ENCODE results near the gene SPX.
A peak's percentile ranks its signal among the peaks of the same experiment; 100 is the strongest.

SPX gene, protein sequence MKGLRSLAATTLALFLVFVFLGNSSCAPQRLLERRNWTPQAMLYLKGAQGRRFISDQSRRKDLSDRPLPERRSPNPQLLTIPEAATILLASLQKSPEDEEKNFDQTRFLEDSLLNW

DNA sequence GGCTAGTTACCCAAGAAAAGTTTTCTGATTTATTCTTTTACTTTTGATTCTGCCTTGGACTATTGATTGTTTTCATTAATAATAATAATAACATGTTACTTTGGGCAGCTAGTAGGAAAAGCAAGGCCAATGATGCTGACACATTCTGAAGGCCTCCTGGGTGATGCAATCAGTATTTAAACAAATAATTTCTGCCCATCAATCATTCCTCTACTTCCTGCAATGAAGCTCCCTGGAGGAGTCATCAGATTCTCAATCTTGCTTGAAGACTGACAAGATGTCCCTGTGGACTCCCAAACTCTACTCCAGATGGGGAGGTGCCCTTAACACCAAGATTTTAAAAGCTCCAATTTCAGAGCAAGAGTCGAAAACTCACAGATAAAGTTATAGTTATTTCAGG is at the start of gene SPX:
TSS of gene SPX (plus strand) at position 244 of the 400 bp plus-strand sequence. CDS start 177 bp downstream, outside the sequence.
- DNase-seq (ENCODE audit: low read depth) = no peak

DNA sequence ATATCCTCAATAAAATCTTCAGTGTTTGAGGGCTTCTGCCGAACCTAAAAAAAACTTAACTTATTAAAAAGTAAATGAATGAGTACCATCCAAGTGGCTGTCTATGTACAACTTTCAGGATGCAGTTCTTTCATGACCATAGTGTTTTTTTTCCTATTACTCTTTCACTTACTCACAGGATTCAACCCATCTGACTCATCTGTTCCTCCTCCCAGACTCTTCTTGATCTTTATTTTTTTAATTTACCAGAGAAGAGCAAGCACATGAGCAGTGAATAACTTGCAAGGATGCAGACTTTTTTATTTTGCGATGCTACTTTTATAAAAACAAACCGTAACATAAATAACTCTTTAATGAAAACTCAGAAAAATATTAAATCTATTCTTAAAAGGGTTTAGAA is 49.1 kb upstream of the SPX start:
- DNase-seq (ENCODE audit: low read depth) = no peak

DNA sequence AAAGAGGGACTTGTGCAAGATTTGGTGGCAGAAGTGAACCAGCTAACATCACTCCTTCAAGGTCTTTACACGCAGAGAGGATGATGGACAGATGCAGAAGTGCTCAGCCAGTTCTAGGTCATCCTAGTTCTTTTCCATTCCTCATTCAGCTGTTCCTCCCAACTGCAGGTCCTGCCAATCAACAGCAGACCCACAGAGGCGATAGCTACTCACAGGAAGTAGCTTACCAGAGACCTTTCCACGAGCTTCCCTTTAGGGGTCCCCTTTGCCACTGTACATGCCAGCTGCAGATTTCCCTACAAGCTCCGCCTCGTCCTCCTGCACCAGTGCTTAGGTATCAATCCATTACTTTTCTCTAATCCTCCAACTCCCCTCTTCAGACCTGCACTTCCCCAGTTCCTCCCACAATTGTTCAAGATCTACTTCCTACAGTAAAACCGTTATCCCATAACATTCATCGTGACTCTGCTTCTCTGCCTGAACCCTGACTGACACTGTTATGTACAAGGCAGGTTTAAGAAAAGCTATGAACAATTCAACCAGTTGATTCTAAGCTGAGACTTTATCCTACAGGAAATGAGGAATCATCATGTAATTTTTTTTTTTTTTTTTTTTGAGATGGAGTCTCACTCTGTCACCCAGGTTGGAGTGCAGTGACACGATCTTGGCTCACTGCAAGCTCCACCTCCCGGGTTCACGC is 47.2 kb upstream of the SPX start:
- no peak for DNase-seq (ENCODE audit: low read depth)

DNA sequence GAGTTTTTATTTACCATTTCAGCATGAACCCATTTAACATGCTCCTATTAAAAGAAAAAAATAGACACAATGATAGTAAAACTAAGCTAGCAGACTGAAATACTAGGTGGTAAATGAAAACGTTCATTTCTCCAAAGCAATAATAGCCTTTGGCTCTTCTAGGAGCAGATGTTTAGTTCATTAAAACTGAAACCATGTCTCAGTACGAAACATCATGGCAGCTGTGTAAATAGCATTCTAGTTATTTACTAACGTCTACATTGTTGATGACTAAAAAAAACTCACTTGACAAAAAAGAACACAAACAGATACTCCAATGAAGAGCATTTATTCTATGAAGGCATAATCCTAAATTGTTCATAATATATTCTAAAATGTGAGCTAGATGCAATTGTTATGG is 42.6 kb upstream of the SPX start:
- no peak for DNase-seq (ENCODE audit: low read depth)

DNA sequence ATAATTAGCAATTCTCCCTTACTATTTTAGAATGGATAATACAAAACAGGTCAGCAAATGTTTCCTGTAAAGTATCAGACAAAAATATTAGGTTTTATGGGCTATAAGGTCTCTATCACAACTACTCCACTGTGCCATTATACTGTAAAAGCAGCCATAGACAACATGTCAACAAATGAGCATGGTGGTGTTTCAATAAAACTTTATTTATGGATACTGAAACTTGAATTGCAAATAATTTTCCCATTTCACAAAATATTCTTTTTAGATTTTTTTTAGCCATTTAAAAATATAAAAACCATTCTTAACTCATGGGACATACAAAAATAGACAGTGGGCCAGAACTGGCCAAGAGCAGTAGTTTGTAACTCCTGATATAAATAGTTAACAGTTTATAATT is 40.1 kb upstream of the SPX start:
- no peak for DNase-seq (ENCODE audit: low read depth)

DNA sequence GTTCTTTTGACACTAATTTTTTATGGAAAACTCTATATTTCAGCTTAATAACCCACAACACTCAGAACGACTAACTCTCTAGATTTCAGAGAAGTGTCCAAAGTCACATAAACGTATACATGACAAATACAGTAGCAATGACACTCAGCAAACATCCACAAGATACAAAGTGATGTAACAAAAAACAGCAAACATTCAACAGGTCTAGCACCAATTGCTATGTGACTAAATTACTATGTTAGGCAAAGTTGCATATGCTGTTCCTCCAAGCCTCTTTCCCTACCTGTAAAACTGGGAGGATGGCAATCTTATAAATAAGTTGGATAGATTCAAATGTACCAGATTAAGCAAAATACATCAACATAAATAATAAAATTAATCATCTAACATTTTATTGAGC is 26.3 kb upstream of the SPX start:
- no peak for DNase-seq (ENCODE audit: low read depth)

DNA sequence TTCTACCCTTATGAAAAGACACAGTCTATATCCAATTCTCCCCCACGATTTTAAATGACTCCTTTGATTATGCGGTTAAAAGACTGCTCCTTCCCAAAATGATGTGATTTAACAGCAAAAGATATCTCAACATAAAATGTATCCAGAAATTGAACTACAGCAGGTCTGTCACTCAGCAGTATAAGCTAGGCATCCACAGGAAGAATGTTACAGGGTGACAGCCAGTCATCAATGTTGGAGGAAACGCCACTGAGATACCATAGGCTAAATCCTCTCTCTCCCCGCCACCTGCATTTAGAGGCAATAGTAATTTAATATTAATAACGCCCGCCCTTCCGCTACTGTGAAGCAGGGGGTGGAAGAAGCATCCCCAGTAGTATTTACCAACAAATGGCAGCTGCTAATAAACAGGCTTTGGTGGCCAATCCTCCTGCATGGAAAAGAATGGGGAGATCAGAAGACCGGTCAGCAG is 25.3 kb upstream of the SPX start:
- DNase-seq (ENCODE audit: low read depth) = no peak

DNA sequence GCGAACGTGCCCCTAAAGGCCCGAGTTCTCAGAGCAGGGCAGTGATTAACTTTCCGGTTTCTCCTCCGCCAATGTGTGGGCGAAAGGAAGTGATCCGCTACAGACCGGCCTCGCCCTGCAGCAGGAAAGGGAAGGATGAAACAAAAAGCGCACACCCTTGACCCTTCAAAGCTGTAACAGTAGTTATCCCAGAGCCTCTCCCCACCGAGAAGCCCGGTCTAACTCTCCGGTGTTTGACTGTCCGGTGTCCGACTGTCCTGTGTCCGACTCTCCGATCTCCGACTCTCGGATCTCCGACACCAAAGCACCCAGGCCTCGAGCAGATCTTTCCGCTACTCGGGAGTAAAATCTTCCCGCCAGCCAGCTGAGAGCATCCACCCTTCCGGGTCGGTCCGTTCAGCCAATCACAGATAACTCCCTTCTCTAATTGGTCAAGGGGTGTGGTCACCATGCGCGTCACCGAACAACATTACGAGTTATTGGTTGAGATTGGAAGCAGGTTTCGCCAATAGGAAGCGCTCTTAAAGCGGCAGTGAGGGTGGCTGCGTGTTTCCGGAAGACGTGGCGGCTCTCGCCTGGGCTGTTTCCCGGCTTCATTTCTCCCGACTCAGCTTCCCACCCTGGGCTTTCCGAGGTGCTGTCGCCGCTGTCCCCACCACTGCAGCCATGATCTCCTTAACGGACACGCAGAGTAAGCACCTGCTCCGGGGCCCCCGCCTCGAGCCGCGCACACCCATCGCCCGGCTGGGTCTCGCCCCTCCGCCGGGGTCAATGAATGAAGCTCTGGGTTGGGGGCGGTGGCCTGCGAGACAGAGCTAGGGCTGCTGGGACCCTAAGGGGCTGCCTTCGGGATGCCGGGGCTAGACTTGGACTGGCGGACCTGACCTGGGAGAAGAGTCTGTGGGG is 24.6 kb upstream of the SPX start, which contains the start of the genes GOLT1B and RECQL:
TSS of gene GOLT1B (plus strand) at position 532 of the 906 bp plus-strand sequence. CDS start at position 667, 135 bp downstream.
TSS of gene RECQL (minus strand) at position 378 of the 906 bp plus-strand sequence. CDS start 2,065 bp downstream, outside the sequence.
- DNase-seq (ENCODE audit: low read depth) = peak; percentile 71

DNA sequence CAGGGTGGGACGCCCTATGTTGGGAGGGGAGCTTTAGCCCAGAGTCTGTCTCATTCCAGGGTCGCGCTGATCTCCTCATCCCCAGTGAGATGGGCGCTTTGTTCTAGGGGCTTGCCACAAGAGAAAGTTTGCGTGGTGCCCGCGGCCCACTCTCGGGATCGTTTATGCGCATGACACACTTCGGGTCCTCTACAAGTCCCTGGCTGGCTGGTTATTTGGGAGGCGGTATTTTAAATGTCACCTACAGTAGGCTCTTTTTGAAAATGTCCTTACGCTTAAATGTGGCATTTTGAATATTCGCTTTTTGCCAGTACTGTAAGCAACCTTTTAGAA is 24.0 kb upstream of the SPX start:
- peak; percentile 9 for DNase-seq (ENCODE audit: low read depth)

DNA sequence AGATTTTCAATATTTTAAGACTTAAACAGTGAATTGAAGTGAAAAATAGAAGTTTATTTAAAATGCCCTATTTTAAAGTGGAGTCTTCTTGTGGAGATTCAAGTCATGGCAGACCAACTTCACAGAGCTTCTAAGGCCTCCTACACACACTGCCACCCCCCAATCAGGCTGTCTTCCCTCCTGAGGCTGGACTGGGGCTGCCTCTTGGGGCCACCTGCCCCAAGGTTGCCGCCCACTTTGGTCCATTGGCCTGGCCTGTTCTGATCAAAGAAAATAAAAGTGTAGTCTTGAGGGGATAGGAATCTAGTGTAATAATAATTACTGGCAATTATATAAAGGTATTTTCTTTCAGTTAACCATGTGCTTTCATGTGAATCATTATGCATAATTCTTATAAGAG is 23.2 kb upstream of the SPX start:
- DNase-seq (ENCODE audit: low read depth) = no peak

DNA sequence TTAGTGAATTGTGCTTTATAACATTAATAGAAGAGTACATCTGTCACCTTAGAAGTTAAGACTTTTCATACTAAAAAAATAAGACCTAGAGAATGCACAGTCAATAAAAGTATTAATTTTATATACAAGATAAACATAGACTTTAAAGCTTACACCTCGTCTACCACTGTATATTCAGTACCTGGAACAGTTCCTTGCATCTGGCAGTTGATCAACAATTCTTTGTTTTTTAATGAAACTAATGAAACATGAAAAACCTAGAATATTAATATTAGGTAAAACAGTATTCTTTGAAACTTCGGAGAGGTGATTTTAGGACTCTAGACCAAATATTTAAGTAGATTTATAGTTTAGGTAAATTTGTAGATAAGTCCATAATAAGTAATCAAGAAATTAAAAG is 20.2 kb upstream of the SPX start:
- no peak for DNase-seq (ENCODE audit: low read depth)

DNA sequence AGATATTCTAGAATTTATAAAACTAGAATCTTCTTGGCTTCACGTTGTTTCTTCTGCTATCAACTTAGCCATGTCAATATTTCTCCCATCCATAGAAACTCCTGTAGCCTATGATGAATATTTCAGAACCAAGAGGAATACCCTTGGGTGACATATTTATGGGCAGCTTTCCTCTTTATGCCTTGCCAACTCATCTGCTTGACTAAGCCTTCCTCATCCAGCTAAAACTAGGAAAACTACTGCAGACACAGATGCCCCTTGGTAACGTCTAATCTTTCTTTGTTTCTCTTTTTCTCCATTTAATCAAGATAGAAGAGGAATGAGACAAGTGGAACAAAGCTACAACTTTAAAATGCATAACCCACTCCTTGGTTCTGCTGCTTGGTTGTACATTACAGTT is 18.2 kb upstream of the SPX start:
- no peak for DNase-seq (ENCODE audit: low read depth)

DNA sequence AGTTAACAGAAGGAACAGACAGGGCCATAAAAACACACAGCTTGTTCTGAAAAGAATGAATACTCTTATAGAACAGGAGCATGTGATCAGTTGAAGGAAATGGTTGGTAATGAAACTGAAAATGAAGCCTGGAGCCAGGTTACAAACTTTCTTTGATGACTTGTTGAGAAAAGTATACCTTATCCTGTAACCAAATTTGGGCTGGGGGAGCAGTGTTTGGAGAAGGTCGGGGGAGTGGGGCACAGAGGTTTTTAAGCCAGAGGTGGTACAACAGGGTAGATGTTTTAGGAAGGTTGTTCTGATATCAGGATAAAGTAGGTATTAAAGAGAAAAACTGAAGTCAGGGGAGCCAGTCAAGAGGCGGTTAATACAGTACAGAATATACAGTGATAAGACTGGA is 16.3 kb upstream of the SPX start:
- no peak for DNase-seq (ENCODE audit: low read depth)

DNA sequence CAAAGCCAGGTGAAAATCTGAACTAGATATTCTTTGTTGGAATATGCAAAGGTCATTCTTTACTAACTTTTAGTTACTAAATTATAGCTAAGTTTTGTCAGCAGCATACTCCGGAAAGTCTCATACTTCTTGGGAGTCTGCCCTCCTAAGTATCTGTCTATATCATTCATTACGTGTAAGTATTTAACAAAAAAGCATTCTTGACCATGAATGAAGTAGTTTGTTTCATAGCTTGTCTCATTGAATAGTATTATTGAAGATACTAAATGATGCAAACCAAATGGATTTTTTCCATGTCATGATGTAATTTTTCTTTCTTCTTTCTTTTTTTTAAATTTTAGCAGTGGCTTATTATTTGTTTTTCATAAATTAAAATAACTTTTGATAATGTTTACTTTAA is 9.8 kb upstream of the SPX start:
- no peak for DNase-seq (ENCODE audit: low read depth)

DNA sequence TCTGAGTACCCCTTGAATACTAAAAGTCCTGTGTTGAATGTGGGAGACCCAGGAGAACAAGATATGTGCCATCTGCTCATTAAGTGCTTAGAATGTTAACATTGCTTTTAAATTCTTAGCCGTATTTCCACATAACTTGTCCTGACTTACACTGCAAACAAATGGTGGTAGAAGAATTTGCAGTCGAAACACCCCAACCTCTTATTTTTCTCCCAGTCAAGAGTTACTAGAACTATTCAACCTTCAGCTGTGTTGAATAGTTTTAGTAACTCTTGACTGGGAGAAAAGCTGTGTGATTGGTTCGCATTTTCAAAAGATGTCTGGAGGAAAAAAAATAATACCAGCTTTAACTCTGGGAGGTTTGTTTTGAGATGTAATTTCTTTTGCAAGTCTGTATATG is 7.6 kb upstream of the SPX start:
- no peak for DNase-seq (ENCODE audit: low read depth)

DNA sequence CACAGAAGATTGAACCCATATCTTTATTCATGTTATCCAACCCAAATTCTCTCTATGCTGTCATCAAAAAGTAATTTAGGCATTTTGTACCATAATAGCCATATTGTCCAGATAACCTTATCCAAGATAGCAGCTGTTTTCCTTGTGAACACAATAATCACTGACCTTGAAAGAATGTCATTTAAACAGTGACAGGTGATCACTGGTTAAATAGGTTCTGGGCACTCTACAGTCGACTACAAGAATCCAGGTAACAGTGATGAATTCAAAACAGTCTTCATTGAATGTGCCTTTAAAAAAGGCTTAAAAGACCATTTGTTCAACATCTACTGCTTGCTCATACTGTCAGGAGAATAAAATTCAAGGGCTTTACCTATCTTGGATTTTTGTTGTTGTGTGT is 4.6 kb upstream of the SPX start:
- no peak for DNase-seq (ENCODE audit: low read depth)

DNA sequence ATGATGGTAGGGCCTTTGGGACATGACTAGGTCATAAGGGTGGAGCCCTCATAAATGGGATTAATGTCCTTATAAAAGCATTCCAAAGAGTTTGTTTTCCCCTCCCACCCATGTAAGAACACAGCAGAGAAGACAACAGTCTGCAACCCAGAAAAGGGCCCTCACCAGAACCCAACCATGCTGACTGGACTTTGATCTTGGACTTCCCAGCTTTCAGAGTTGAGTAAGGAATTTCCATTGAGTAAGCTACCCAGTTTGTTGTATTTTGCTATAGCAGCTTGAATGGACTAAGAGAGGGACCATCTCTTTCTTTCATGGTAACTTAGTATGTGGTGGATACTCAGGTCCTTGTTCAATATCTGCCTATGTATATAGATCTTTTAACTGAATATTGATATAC is 2.9 kb upstream of the SPX start:
- DNase-seq (ENCODE audit: low read depth) = no peak

DNA sequence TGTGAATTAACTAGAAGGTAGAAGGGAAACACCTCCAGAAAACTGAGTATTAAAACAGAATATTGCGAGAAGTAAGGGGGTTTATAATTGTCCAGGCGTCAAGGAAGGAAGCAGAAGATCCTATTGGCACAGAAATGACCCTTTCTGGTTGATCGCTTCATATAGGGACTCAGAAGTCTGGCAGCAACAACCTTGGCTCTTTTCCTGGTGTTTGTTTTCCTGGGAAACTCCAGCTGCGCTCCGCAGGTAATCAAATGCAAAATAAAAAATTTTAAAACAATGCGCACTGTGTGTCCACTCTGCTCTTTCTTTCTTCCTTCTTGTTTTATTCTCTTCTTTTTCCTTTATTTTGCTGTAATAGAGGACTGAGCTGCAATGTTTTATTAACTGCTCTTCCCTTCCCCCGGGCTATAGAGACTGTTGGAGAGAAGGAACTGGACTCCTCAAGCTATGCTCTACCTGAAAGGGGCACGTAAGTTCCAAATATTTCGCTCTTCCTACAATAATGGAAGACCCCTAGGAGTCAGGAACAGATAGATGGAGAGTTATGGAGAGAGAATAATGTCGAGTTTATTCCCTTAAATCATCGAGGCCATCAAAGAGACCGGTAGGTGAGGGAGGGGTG is 737 bp downstream of the SPX start:
- no peak for DNase-seq (ENCODE audit: low read depth)

DNA sequence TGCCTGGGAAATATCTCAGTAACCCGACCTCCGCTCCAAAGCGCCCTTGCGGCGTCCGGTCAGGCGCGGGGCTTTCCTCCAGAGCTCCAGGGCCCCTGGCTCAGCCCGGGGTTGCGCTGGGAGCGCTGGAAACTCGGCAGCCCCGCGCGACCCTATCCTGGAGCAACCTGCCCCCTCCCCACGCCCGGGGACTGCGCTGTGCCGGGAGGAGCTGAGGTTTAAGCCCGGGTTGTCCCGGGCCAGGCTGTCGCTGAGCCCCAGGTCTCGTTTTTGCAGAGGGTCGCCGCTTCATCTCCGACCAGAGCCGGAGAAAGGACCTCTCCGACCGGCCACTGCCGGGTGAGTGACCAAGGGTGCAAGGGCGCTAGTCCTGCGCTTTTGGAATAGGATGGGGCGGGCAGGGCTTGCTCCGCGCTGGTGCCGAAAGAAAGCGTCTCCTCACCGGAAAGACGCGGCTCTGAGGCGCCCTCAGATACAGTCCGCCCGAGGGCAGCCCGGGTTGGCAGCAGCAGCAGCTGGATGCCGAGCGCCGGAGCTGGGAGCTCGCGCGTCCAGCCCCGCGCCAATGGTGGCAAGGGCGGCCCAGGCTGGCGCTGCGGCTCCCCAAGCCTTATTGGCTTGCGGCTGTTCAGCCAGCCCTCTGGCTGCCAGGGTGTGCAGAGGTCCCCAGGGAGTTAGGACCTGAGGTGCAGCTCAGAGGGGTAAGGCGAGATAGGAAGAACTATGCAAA is 1.5 kb downstream of the SPX start:
- DNase-seq (ENCODE audit: low read depth) = peak; percentile 38

DNA sequence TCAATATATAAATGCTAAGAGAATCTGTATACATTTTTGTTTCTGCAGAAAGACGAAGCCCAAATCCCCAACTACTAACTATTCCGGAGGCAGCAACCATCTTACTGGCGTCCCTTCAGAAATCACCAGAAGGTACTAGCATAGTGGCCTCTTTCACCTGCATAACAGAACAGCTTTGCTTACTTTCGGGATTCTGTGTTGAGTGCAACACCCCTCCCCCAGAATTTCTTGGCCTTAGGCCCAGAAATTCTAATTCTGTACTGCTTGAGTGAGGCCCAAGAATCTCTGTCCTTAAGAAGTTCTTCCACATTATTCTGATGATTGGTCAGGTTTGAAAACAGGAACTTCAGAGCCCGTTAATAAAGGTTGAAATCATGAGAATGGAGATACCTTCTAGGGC is 2.9 kb downstream of the SPX start:
- DNase-seq (ENCODE audit: low read depth) = no peak

DNA sequence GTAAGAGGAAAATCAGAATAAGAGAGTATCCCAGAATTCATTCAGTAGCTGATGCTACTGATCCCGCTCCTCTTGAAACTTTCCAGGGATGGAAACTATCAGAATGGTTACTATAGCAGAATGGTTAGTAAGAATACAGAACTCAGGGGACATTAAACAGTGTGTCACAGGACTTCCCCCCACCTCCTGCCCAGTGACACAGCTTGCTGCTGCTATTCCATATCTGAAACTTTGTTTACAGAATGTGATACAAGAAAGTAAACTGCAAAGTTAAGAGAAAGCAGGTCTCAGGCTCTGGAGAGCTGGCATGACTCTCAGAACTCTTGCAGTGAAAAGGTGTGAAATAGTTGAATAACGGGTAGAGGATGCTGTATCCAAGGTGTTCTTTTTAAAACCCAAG is 3.4 kb downstream of the SPX start:
- no peak for DNase-seq (ENCODE audit: low read depth)
